ENCODE data around the gene CDT1.

The CDT1 gene

GRCh38 chr16:88803264-88803987 is at the start of gene CDT1:
CDT1 (plus strand) TSS chr16:88803789; CDS start chr16:88803832, 43 bp downstream.
- peak; percentile 86 for DNase-seq

GRCh38 chr16:88754109-88754911 is 49.3 kb upstream of the CDT1 start:
- DNase-seq = no peak

GRCh38 chr16:88754912-88755744 is 48.5 kb upstream of the CDT1 start:
- DNase-seq = no peak

- no peak for DNase-seq
These were observed 47.7 kb upstream of the CDT1 start for GRCh38 chr16:88755745-88756443.

GRCh38 chr16:88758227-88758943 is 45.2 kb upstream of the CDT1 start:
- no peak for DNase-seq

GRCh38 chr16:88758944-88759244 is 44.7 kb upstream of the CDT1 start:
- no peak for DNase-seq

- DNase-seq = peak; percentile 35
These were observed 44.2 kb upstream of the CDT1 start for GRCh38 chr16:88759245-88759975.

GRCh38 chr16:88759976-88760350 is 43.6 kb upstream of the CDT1 start:
- DNase-seq = no peak

GRCh38 chr16:88760424-88761142 is 43.0 kb upstream of the CDT1 start:
- no peak for DNase-seq

GRCh38 chr16:88761143-88761534 is 42.5 kb upstream of the CDT1 start:
- no peak for DNase-seq

- no peak for DNase-seq
These were observed 41.8 kb upstream of the CDT1 start for GRCh38 chr16:88761830-88762229.

GRCh38 chr16:88762258-88762870 is 41.2 kb upstream of the CDT1 start:
- DNase-seq = no peak

GRCh38 chr16:88762941-88763340 is 40.6 kb upstream of the CDT1 start:
- DNase-seq = no peak

GRCh38 chr16:88763502-88764053 is 40.0 kb upstream of the CDT1 start:
- no peak for DNase-seq

- DNase-seq = no peak
These were observed 39.5 kb upstream of the CDT1 start for GRCh38 chr16:88764080-88764479.

- DNase-seq = no peak
These were observed 38.7 kb upstream of the CDT1 start for GRCh38 chr16:88764913-88765349.

GRCh38 chr16:88766975-88767374 is 36.6 kb upstream of the CDT1 start:
- DNase-seq = no peak

- peak; percentile 30 for DNase-seq
These were observed 36.0 kb upstream of the CDT1 start for GRCh38 chr16:88767546-88768070.

GRCh38 chr16:88768071-88768783 is 35.4 kb upstream of the CDT1 start:
- no peak for DNase-seq

Measured in hematopoietic multipotent progenitor cell treated with erythropoietin and hydrocortisone succinate and interleukin-3 and kit ligand, for 8 days (in vitro differentiated cells).